A673 (cell line): ENCODE measurements around the gene SCYL1. TPM values are rescaled to one million over a fixed set of nuclear protein-coding genes. Genes with fewer than 3 reads are reported as not detected.

Experiments used
- BruUV-seq: library from RNA; stranded (reverse); fragments of 400-500 nt; replicated peaks from 2 replicates; lab custom pipeline; 2021; lab: Mats Ljungman, UMichigan
- CTCF ChIA-PET: fragments of 300-600 bp; sonication (Branson Sonifier 250); formaldehyde crosslinking; loops from one replicate; lab custom pipeline; 2022; ENCODE audit warnings: antibody characterized with exemption; lab: Charles Lee
- POLR2A ChIA-PET: fragments of 300-600 bp; sonication (Branson Sonifier 250); formaldehyde crosslinking; loops from one replicate; lab custom pipeline; 2022; ENCODE audit warnings: antibody characterized with exemption; ENCODE audit not compliant: low non-redundant PET; lab: Charles Lee
- DNase-seq: peaks from one replicate; pipeline ENCODE4 v3.0.0-alpha.2; 2015; ENCODE audit warnings: low spot score
- H3K27ac ChIP-seq: fragments of 200-600 bp; sonication (generic); 2 replicates; pipeline ENCODE4 v1.5.1; 2016; ENCODE audit warnings: mixed run types, low read depth, mild to moderate bottlenecking, mixed read lengths, antibody characterized with exemption, low read length; ENCODE audit not compliant: poor library complexity, severe bottlenecking
- H3K27me3 ChIP-seq: fragments of 200-600 bp; sonication (generic); replicated peaks from 2 replicates; pipeline ENCODE4 v1.6.1; 2017; ENCODE audit warnings: mixed run types, low read depth, mild to moderate bottlenecking, mixed read lengths, antibody characterized with exemption, low read length; ENCODE audit not compliant: insufficient read depth, poor library complexity
- H3K36me3 ChIP-seq: fragments of 200-600 bp; sonication (generic); 2 replicates; pipeline ENCODE4 v1.6.1; 2016; ENCODE audit warnings: mixed run types, mild to moderate bottlenecking, mixed read lengths, antibody characterized with exemption, low read length; ENCODE audit not compliant: insufficient read depth, poor library complexity, severe bottlenecking
- H3K4me1 ChIP-seq: fragments of 200-600 bp; sonication (generic); 2 replicates; pipeline ENCODE4 v1.6.1; 2017; ENCODE audit warnings: mixed run types, mild to moderate bottlenecking, mixed read lengths, antibody characterized with exemption, low read length; ENCODE audit not compliant: insufficient read depth, poor library complexity, severe bottlenecking
- H3K4me3 ChIP-seq: fragments of 200-600 bp; sonication (generic); 2 replicates; pipeline ENCODE4 v1.5.1; 2016; ENCODE audit warnings: low read depth, mixed run types, mild to moderate bottlenecking, mixed read lengths, low read length; ENCODE audit not compliant: poor library complexity, severe bottlenecking
- H3K9me3 ChIP-seq: fragments of 200-600 bp; sonication (generic); 2 replicates; pipeline ENCODE4 v1.6.1; 2016; ENCODE audit warnings: mixed run types, low read depth, mild to moderate bottlenecking, mixed read lengths, antibody characterized with exemption, low read length; ENCODE audit not compliant: poor library complexity, severe bottlenecking
- EZH2 ChIP-seq: fragments of 200-600 bp; sonication (generic); IDR thresholded peaks from 2 replicates; pipeline ENCODE4 v1.6.1; 2017; ENCODE audit warnings: borderline replicate concordance, low read depth, mild to moderate bottlenecking, mixed read lengths, antibody characterized with exemption, low read length; ENCODE audit not compliant: poor library complexity, severe bottlenecking
- intact Hi-C: fragments of 100-400 bp; cut with micrococcal nuclease; formaldehyde crosslinking; loops from one replicate; pipeline ENCODE4 v1.10.0; 2022; ENCODE audit not compliant: unreplicated experiment
- total RNA-seq: library from RNA; stranded (reverse); gene quantifications from 2 replicates; pipeline ENCODE4 v1.2.3, GENCODE V29; 2021
- TF ChIP-seq, protein P1 (sequence below): fragments of 300-800, 200-600 bp; sonication (generic); conservative IDR thresholded peaks from 2 replicates; pipeline ENCODE4 v1.5.1; 2017; ENCODE audit warnings: low read depth, mild to moderate bottlenecking, antibody characterized with exemption, low read length, moderate library complexity, mixed read lengths

The SCYL1 gene
- total RNA-seq, 1 experiment from 2014 or later, result 90.6 TPM

GRCh38 chr11:65586247-65586630 lies 61.4 kb downstream of the SCYL1 start:
- intact Hi-C loops, result no loop called here
- no peaks in the 10 kb centered on the region for H3K4me1 ChIP-seq
- H3K9me3 ChIP-seq, result no peaks in the 10 kb centered on the region
- no peak overlapping the region for H3K27ac ChIP-seq
- no TSS peak for BruUV-seq
- TF ChIP-seq, protein P1, sequence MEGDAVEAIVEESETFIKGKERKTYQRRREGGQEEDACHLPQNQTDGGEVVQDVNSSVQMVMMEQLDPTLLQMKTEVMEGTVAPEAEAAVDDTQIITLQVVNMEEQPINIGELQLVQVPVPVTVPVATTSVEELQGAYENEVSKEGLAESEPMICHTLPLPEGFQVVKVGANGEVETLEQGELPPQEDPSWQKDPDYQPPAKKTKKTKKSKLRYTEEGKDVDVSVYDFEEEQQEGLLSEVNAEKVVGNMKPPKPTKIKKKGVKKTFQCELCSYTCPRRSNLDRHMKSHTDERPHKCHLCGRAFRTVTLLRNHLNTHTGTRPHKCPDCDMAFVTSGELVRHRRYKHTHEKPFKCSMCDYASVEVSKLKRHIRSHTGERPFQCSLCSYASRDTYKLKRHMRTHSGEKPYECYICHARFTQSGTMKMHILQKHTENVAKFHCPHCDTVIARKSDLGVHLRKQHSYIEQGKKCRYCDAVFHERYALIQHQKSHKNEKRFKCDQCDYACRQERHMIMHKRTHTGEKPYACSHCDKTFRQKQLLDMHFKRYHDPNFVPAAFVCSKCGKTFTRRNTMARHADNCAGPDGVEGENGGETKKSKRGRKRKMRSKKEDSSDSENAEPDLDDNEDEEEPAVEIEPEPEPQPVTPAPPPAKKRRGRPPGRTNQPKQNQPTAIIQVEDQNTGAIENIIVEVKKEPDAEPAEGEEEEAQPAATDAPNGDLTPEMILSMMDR, result no peak
- no peak for TF ChIP-seq EZH2
- no peaks in the 10 kb centered on the region for H3K27me3 ChIP-seq
- POLR2A ChIA-PET, result no interaction called here
- no peak overlapping the region for H3K4me3 ChIP-seq
- DNase-seq, result no peak
- CTCF ChIA-PET, result no interaction called here
- H3K36me3 ChIP-seq, result peaks cover 10% of the 10 kb centered on the region

DNA sequence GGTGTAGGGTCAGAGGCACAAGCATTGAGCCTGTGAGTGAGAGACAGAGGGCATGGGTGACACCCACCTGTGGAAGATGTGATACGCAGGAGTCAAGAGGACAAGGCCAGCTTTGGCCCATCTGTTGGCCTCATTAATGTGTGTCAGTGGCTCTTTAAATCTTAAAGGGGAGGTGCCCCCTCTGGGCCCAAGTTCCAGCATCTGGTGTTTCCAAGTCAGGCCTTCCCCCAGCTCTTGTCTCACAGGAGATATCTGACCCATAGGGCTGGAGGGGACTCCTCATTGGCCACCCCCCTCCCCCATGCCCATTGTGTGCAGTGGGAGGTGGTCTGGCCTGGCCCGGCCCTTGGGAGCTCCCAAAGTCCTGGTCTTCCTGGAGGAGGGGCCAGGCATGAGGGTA lies 61.8 kb downstream of the SCYL1 start:
- H3K36me3 ChIP-seq, result peaks cover 10% of the 10 kb centered on the region
- no peaks in the 10 kb centered on the region for H3K9me3 ChIP-seq
- no peak for TF ChIP-seq EZH2
- TF ChIP-seq, protein P1, result no peak
- ChIA-PET CTCF (interaction anchor here (2.2 kb wide), 1 partner anchor 46 kb away, joined by 9 read pairs; no protein-coding TSS in a partner anchor), POLR2A (no interaction called here)
- H3K4me3 ChIP-seq, result no peak overlapping the region
- no peaks in the 10 kb centered on the region for H3K27me3 ChIP-seq
- H3K27ac ChIP-seq, result no peak overlapping the region
- no peaks in the 10 kb centered on the region for H3K4me1 ChIP-seq
- intact Hi-C loops, result no loop called here
- BruUV-seq, result no TSS peak
- no peak for DNase-seq

Other genes starting within 250 kb of the SCYL1 start
- gene CDC42EP2, start 210.2 kb upstream of the SCYL1 start, total RNA-seq, result 4.8 and 5.4 TPM in 2 replicates
- 125 and 149 TPM in 2 replicates for gene DPF2, start 191.2 kb upstream of the SCYL1 start, total RNA-seq
- 2.3 and 3.5 TPM in 2 replicates for gene TIGD3, start 170.3 kb upstream of the SCYL1 start, total RNA-seq
- gene SLC25A45, start 142.4 kb upstream of the SCYL1 start, total RNA-seq, result 5.3 and 7.4 TPM in 2 replicates
- 43.2 and 51.1 TPM in 2 replicates for gene FRMD8, start 138.4 kb upstream of the SCYL1 start, total RNA-seq
- 196 and 211 TPM in 2 replicates for gene NEAT1, start 102.3 kb upstream of the SCYL1 start, total RNA-seq
- gene MALAT1, start 26.0 kb upstream of the SCYL1 start, total RNA-seq, result 4,586 and 4,701 TPM in 2 replicates
- 92.1 and 123 TPM in 2 replicates for gene LTBP3, start 33.3 kb downstream of the SCYL1 start, total RNA-seq
- gene ZNRD2, start 45.4 kb downstream of the SCYL1 start, total RNA-seq, result 95.4 and 98.9 TPM in 2 replicates
- 79.8 and 88.3 TPM in 2 replicates for gene FAM89B, start 47.5 kb downstream of the SCYL1 start, total RNA-seq
- gene EHBP1L1, start 51.0 kb downstream of the SCYL1 start, total RNA-seq, result 29.5 and 40.9 TPM in 2 replicates
- 1.7 and 2.3 TPM in 2 replicates for gene KCNK7, start 70.7 kb downstream of the SCYL1 start, total RNA-seq
- gene MAP3K11, start 89.1 kb downstream of the SCYL1 start, total RNA-seq, result 92.8 and 94.2 TPM in 2 replicates
- gene PCNX3, start 90.7 kb downstream of the SCYL1 start, total RNA-seq, result 63.4 and 68.0 TPM in 2 replicates
- 30.0 and 43.2 TPM in 2 replicates for gene SIPA1, start 113.0 kb downstream of the SCYL1 start, total RNA-seq
- gene RELA, start 137.8 kb downstream of the SCYL1 start, total RNA-seq, result 92.0 and 99.3 TPM in 2 replicates
- 68.1 and 71.3 TPM in 2 replicates for gene KAT5, start 187.2 kb downstream of the SCYL1 start, total RNA-seq
- 73.6 and 80.2 TPM in 2 replicates for gene RNASEH2C, start 195.7 kb downstream of the SCYL1 start, total RNA-seq